GM18951 (cell line): ENCODE data around the gene TUBA3C.
"Not testable (repeated sequence)": the region's sequence is repeated elsewhere in the genome, so short reads cannot be mapped to it uniquely, and the experiment has no call there.

Experiments
- POLR2A ChIP-seq: IDR thresholded peaks from 4 replicates; pipeline ENCODE4 v1.6.1; 2011; ENCODE audit warnings: mild to moderate bottlenecking; ENCODE audit not compliant: insufficient read length, insufficient read depth; ENCODE audit errors: extremely low read depth
- in situ Hi-C: fragments of 300-500 bp; cut with MboI; formaldehyde crosslinking; loops from one replicate; pipeline ENCODE4 v1.12.0; 2022; ENCODE audit warnings: low sequenced_read_pairs, mixed read lengths, inconsistent platforms; ENCODE audit not compliant: unreplicated experiment

Gene TUBA3C

GRCh38 chr13:19181621-19182485 is at the start of gene TUBA3C:
TUBA3C (minus strand) TSS chr13:19181824; CDS start chr13:19181747, 77 bp downstream.
- in situ Hi-C loops = no loop called here
- no peak for TF ChIP-seq POLR2A

GRCh38 chr13:19207413-19207812 is 25.8 kb upstream of the TUBA3C start:
- in situ Hi-C loops = loop anchor here (10.0 kb wide), 1 partner anchor 497 kb away; no protein-coding TSS in a partner anchor

GRCh38 chr13:19192622-19193021 is 11.0 kb upstream of the TUBA3C start:
- in situ Hi-C loops = not testable (repeated sequence)

DNA sequence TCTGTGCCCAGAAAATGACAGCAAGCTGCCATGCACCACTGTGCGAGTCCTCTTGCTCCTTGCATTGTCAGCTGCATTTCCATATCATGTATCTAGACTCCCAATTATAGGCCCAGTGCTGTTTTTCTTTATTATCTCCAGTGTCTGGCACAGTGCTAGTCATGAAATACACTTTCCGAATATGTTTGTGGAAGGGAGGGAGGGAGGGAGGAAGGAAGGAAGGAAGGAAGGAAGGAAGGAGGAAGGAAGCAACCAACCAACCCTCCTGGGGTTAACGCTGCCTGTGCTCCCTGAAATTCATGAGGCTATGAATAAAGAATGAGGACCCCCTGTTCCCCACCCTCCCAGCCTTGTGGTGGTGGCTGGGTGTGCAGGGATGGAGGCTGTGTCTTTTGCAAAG is 8.3 kb upstream of the TUBA3C start:
- in situ Hi-C loops = not testable (repeated sequence)

- in situ Hi-C loops = not testable (repeated sequence)
Observed at GRCh38 chr13:19189368-19189767, 7.7 kb upstream of the TUBA3C start.

- TF ChIP-seq POLR2A = no peak
- in situ Hi-C loops = no loop called here
Observed at GRCh38 chr13:19185865-19186645, 4.4 kb upstream of the TUBA3C start.

- in situ Hi-C loops = no loop called here
- no peak for TF ChIP-seq POLR2A
Observed at GRCh38 chr13:19185086-19185864, 3.7 kb upstream of the TUBA3C start.

DNA sequence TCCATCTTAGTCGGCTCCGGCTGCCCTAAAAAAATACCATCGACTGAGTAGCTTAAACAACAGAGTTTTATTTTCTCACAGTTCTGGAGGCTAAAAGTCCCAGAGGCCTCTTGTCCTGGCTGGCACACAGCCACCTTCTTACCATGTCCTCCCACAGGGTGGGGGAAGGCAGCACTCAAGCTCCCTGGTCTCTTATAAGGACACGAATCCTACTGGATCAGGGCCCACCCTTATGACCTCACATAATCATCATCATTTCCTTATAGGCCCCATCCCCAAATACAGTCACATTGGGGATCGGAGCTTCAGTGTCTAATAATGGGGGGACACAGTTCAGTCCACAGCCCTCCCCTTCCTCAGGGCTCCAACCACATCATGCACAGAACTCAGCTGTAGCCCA is 2.6 kb upstream of the TUBA3C start:
- in situ Hi-C loops = no loop called here

DNA sequence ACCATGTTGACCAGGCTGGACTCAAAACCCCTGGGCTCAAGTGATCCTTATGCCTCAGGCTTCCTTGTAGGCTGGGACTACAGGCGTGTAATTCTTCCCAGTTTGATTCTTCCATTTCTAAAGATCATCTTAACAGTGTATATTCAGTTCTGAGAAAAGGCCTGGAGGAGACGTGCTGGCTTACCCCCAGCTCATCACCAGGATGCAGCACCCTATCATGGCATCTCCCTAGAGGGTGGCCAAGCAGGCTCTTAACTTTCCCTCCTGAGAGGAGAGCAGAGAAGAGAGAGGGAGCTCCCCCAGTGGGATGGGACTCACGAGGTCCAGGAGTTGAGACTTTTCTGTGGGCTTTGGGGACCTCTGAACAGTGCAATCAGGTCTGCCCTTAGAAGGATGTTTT is 2.1 kb upstream of the TUBA3C start:
- in situ Hi-C loops = no loop called here
- no peak for TF ChIP-seq POLR2A

More for the DNA sequence above, 2.6 kb upstream of the TUBA3C start:
- no peak for TF ChIP-seq POLR2A

DNA sequence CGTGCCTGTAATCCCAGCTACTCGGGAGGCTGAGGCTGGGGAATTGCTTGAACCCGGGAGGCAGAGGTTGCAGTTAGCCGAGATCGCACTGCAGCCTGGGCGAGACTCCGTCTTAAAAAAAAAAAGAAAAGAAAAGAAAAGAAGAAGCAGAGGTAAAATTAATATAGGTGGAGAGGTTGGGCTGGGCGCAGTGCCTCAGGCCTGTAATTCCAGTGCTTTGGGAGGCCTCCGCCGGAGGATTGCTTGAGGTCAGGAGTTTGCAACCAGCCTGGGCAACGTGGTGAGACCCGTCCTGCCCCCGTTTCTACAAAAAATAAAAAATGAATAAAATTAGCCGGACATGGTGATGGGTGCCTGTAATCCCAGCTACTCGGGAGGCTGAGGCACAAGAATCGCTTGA is 912 bp upstream of the TUBA3C start:
- no peak for TF ChIP-seq POLR2A
- in situ Hi-C loops = no loop called here

- TF ChIP-seq POLR2A = no peak
- in situ Hi-C loops = no loop called here
Observed at GRCh38 chr13:19181021-19181620, 503 bp downstream of the TUBA3C start.

GRCh38 chr13:19179916-19180315 is 1.7 kb downstream of the TUBA3C start:
- TF ChIP-seq POLR2A = no peak
- in situ Hi-C loops = no loop called here

GRCh38 chr13:19178901-19179593 is 2.6 kb downstream of the TUBA3C start:
- no peak for TF ChIP-seq POLR2A
- in situ Hi-C loops = no loop called here

DNA sequence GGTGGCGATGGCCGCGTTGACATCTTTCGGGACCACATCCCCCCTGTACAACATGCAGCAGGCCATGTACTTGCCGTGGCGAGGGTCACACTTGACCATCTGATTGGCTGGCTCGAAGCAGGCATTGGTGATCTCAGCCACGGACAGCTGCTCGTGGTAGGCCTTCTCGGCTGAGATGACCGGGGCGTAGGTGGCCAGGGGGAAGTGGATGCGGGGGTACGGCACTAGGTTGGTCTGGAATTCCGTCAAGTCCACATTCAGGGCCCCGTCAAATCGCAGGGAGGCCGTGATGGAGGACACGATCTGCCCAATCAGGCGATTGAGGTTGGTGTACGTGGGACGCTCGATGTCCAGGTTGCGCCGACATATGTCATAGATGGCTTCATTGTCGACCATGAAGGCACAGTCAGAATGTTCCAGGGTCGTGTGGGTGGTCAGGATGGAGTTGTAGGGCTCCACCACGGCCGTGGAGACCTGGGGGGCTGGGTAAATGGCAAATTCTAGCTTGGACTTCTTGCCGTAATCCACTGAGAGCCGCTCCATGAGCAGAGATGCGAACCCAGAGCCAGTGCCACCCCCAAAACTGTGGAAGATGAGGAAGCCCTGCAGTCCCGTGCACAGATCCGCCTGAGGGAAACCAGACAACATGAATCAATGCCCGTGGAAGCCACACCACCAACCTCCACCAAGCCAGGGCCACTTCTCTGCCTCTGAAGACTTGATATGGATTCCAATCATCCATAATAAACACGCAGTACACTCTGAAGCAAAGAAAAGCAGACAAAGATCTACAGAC is 4.4 kb downstream of the TUBA3C start:
- in situ Hi-C loops = not testable (repeated sequence)
